Measurements from ENCODE around the gene GPANK1.

Gene GPANK1

GRCh38 chr6:31702819-31703716, 38.3 kb upstream of the GPANK1 start, which contains the start of gene ABHD16A:
Gene ABHD16A, minus strand, starts transcription at chr6:31703324. Its CDS starts 43 bp downstream, at chr6:31703281.
- no peaks in the 10 kb centered on the region for H3K9me3 Mint-ChIP-seq
- peak within 1 kb of the TSS; percentile 98 to 99 (median 98) for H3K4me3 Mint-ChIP-seq
- H3K27ac Mint-ChIP-seq: peak within 1 kb of the TSS; percentile 90 to 96 (median 94)
- peak in 1 of 3 experiments; percentile 12 for TF ChIP-seq CTCF (IDR thresholded peaks at IDR 0.05; ENCODE audit: unreplicated experiment in 3 of 3)
- peaks cover 9% of the 10 kb centered on the region for H3K36me3 Mint-ChIP-seq (ENCODE audit: low read depth)
- H3K4me1 Mint-ChIP-seq: peaks cover 16% of the 10 kb centered on the region
- peaks cover 3% of the 10 kb centered on the region for H3K27me3 Mint-ChIP-seq (ENCODE audit: low read depth)

- H3K9me3 Mint-ChIP-seq: no peaks in the 10 kb centered on the region
- H3K27ac Mint-ChIP-seq: peak overlapping the region; percentile 90 to 96 (median 94)
- H3K36me3 Mint-ChIP-seq (ENCODE audit: low read depth): peaks cover 16% of the 10 kb centered on the region
- H3K4me3 Mint-ChIP-seq: peak overlapping the region; percentile 98 to 99 (median 98)
- H3K27me3 Mint-ChIP-seq (ENCODE audit: low read depth): peaks cover 3% of the 10 kb centered on the region
- H3K4me1 Mint-ChIP-seq: peaks cover 16% of the 10 kb centered on the region
- no peak for TF ChIP-seq CTCF (IDR thresholded peaks at IDR 0.05; ENCODE audit: unreplicated experiment in 3 of 3)
Observed at GRCh38 chr6:31702405-31702818, 37.6 kb upstream of the GPANK1 start.

GRCh38 chr6:31701666-31702404, 37.0 kb upstream of the GPANK1 start:
- H3K4me1 Mint-ChIP-seq: peaks cover 16% of the 10 kb centered on the region
- no peak for TF ChIP-seq CTCF (IDR thresholded peaks at IDR 0.05; ENCODE audit: unreplicated experiment in 3 of 3)

GRCh38 chr6:31700740-31701401, 36.1 kb upstream of the GPANK1 start:
- H3K27me3 Mint-ChIP-seq (ENCODE audit: low read depth): no peaks in the 10 kb centered on the region
- peak overlapping the region in 1 of 3 experiments; percentile 90 for H3K27ac Mint-ChIP-seq
- TF ChIP-seq CTCF (IDR thresholded peaks at IDR 0.05; ENCODE audit: unreplicated experiment in 3 of 3): no peak
- H3K4me3 Mint-ChIP-seq: peak overlapping the region; percentile 98 to 99 (median 98)
- peaks cover 27% of the 10 kb centered on the region for H3K36me3 Mint-ChIP-seq (ENCODE audit: low read depth)
- no peaks in the 10 kb centered on the region for H3K9me3 Mint-ChIP-seq
- peaks cover 16% of the 10 kb centered on the region for H3K4me1 Mint-ChIP-seq

More at GRCh38 chr6:31701666-31702404, 37.0 kb upstream of the GPANK1 start:
- Mint-ChIP-seq H3K4me3 (peak overlapping the region; percentile 98 to 99 (median 98)), H3K27ac (peak overlapping the region; percentile 90 to 96 (median 94)), H3K36me3 (ENCODE audit: low read depth) (peaks cover 22% of the 10 kb centered on the region), H3K9me3 (no peaks in the 10 kb centered on the region), H3K27me3 (ENCODE audit: low read depth) (peaks cover 2% of the 10 kb centered on the region)

GRCh38 chr6:31697555-31697954, 32.8 kb upstream of the GPANK1 start:
- H3K36me3 Mint-ChIP-seq (ENCODE audit: low read depth): peaks cover 48% of the 10 kb centered on the region
- H3K27me3 Mint-ChIP-seq (ENCODE audit: low read depth): no peaks in the 10 kb centered on the region
- no peaks in the 10 kb centered on the region for H3K9me3 Mint-ChIP-seq
- H3K4me1 Mint-ChIP-seq: peaks cover 10% of the 10 kb centered on the region
- TF ChIP-seq CTCF (IDR thresholded peaks at IDR 0.05; ENCODE audit: unreplicated experiment in 3 of 3): no peak
- peak overlapping the region in 1 of 3 experiments; percentile 0 for H3K27ac Mint-ChIP-seq
- no peak overlapping the region for H3K4me3 Mint-ChIP-seq

All from nephron (organoid).